22Rv1 (cell line): ENCODE results near the gene TTBK1.

ENCODE experiments used
- CTCF ChIP-seq: fragments of 450-650 bp; IDR thresholded peaks from 2 replicates; pipeline ENCODE4 v1.5.1; 2017; ENCODE audit warnings: mild to moderate bottlenecking
- ZFX ChIP-seq: fragments of 450-650 bp; IDR thresholded peaks from 2 replicates; pipeline ENCODE4 v1.6.1; 2017; ENCODE audit warnings: antibody characterized with exemption, borderline replicate concordance

- no peak for TF ChIP-seq CTCF
- TF ChIP-seq ZFX: no peak
Measured at GRCh38 chr6:43219119-43219518, 24.2 kb upstream of the TTBK1 start.
